NCI-H2107 (cell line): ENCODE measurements around the gene NASP.

Source experiments
- DNase-seq: peaks from one replicate; lab custom pipeline; 2025; lab: John Stamatoyannopoulos, UW

The NASP gene

DNA sequence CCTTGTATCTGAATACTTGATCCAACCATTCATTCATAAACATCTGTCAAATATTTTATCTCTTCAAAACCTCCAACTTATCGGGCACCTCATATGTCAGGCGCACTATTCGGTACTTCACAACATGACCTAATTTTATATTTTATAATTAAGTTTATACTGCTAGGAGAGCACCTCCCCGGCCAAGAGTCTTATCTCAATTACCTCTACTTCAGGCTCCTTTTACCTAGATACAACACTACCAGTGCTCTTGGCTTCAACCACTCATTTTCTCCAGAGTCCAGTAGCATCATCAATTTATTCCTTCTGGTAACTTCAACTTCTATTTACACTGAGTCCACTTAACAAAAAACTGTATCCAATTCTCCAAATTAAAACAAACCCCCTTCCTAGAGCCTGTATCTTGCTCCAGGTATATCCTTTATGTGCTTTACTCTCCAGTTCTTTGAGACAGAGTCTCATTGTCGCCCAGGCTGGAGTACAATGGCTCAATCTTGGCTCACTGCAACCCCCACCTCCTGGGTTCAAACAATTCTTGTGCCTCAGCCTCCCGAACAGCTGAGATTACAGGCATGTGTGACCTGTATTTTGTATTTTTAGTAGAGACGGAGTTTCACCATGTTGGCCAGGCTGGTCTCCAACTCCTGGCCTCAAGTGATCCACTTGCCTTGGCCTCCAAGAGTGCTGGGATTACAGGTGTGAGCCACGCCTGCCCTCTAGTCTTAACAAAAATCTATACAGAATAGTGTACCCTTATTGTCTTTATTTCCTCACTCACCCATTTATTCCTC lies 83.7 kb downstream of the NASP start:
- no peak for DNase-seq
